Caco-2 (cell line): ENCODE measurements around the gene FES. TPM values are rescaled to one million over a fixed set of nuclear protein-coding genes. Genes with fewer than 3 reads are reported as not detected.

Experiments used
- BruUV-seq: library from RNA; stranded (reverse); fragments of 400-500 nt; replicated peaks from 2 replicates; lab custom pipeline; 2021; lab: Mats Ljungman, UMichigan
- CTCF ChIA-PET: fragments of 300-600 bp; sonication (Branson Sonifier 250); formaldehyde crosslinking; loops from one replicate; lab custom pipeline; 2022; ENCODE audit warnings: antibody characterized with exemption; lab: Charles Lee
- POLR2A ChIA-PET: fragments of 300-600 bp; sonication (Branson Sonifier 250); formaldehyde crosslinking; loops from one replicate; lab custom pipeline; 2022; ENCODE audit warnings: antibody characterized with exemption; lab: Charles Lee
- DNase-seq, 2 experiments: peaks; one replicate each; pipeline versions ENCODE4 v3.0.0 to v3.0.0-alpha.2; 2020 to 2022
- H3K27me3 ChIP-seq: replicated peaks from 2 replicates; pipeline ENCODE4 v1.6.0; 2011; ENCODE audit warnings: low read length; ENCODE audit not compliant: control insufficient read depth, insufficient read depth
- H3K36me3 ChIP-seq: 2 replicates; pipeline ENCODE4 v1.5.1; 2011; ENCODE audit warnings: low read length; ENCODE audit not compliant: control insufficient read depth, insufficient read depth
- H3K4me1 ChIP-seq: fragments of 250-450 bp; sonication (Bioruptor Pico); 2 replicates; pipeline ENCODE4 v1.5.1; 2020; ENCODE audit warnings: mild to moderate bottlenecking
- H3K4me3 ChIP-seq: 2 replicates; pipeline ENCODE4 v1.5.1; 2011; ENCODE audit warnings: low read depth, mild to moderate bottlenecking, control low read depth, low read length
- H3K9me3 ChIP-seq: fragments of 250-450 bp; sonication (Bioruptor Pico); 2 replicates; pipeline ENCODE4 v1.5.1; 2020; ENCODE audit warnings: mild to moderate bottlenecking, moderate library complexity
- H3K27ac Mint-ChIP-seq: one replicate; pipeline ENCODE4 v1.8.0; 2022; ENCODE audit warnings: mixed read lengths; ENCODE audit not compliant: unreplicated experiment
- H3K27me3 Mint-ChIP-seq: one replicate; pipeline ENCODE4 v1.8.0; 2022; ENCODE audit warnings: mixed read lengths; ENCODE audit not compliant: insufficient read depth, unreplicated experiment
- H3K36me3 Mint-ChIP-seq: one replicate; pipeline ENCODE4 v1.8.0; 2022; ENCODE audit warnings: mild to moderate bottlenecking, mixed read lengths; ENCODE audit not compliant: insufficient read depth, unreplicated experiment
- H3K4me1 Mint-ChIP-seq: one replicate; pipeline ENCODE4 v1.8.0; 2022; ENCODE audit warnings: low read depth, mixed read lengths; ENCODE audit not compliant: unreplicated experiment
- H3K4me3 Mint-ChIP-seq: one replicate; pipeline ENCODE4 v1.8.0; 2022; ENCODE audit warnings: mild to moderate bottlenecking, moderate library complexity, mixed read lengths; ENCODE audit not compliant: unreplicated experiment
- H3K9me3 Mint-ChIP-seq: one replicate; pipeline ENCODE4 v1.8.0; 2022; ENCODE audit warnings: mixed read lengths; ENCODE audit not compliant: unreplicated experiment
- CTCF ChIP-seq, 2 experiments: fragments of 200-600 bp in 1 of 2; IDR thresholded peaks; 1 replicate in 1 of 2; 2 replicates in 1 of 2; pipeline versions ENCODE4 v1.5.1 to v1.8.0; 2011 to 2022; ENCODE audit warnings: antibody characterized with exemption in 1 of 2, control low read depth in 1 of 2, inconsistent platforms in 1 of 2, low read depth in 1 of 2, low read length in 1 of 2, mild to moderate bottlenecking in 1 of 2, moderate library complexity in 1 of 2; ENCODE audit not compliant: insufficient read depth in 1 of 2, severe bottlenecking in 1 of 2, unreplicated experiment in 1 of 2
- intact Hi-C: fragments of 100-400 bp; cut with micrococcal nuclease; formaldehyde crosslinking; loops from one replicate; pipeline ENCODE4 v1.10.0; 2022; ENCODE audit not compliant: unreplicated experiment
- total RNA-seq: library from RNA; stranded (reverse); gene quantifications from 2 replicates; pipeline ENCODE4 v1.2.3, GENCODE V29; 2022

Gene FES
- total RNA-seq, 1 experiment from 2014 or later: 1.7 TPM

- intact Hi-C loops: loop anchor here (1.0 to 5.0 kb wide), 2 partner anchors 31 to 369 kb away; no protein-coding TSS in a partner anchor
- Histone ChIP-seq H3K4me1 (0 out of 2 replicates have a peak, but pooled peaks cover 7% of the 10 kb centered on the region), H3K4me3 (peak within 1 kb of the TSS; percentile 51), H3K36me3 (no peaks in the 10 kb centered on the region; the same call in 1 of the 2 replicates), H3K27me3 (no peaks in the 10 kb centered on the region), H3K9me3 (no peaks in the 10 kb centered on the region)
- Mint-ChIP-seq H3K9me3 (no peaks in the 10 kb centered on the region), H3K36me3 (peaks cover 11% of the 10 kb centered on the region), H3K4me1 (no peaks in the 10 kb centered on the region), H3K27ac (peak within 1 kb of the TSS; percentile 76), H3K4me3 (peak within 1 kb of the TSS; percentile 89), H3K27me3 (peaks cover 2% of the 10 kb centered on the region)
- BruUV-seq: no TSS peak
- ChIA-PET CTCF (interaction anchor here (0.5 to 6.0 kb wide), 13 partner anchors 23 to 610 kb away, joined by 3 to 53 read pairs (median 5); partner anchors contain the start of genes HDDC3 and UNC45A), POLR2A (interaction anchor here (0.5 to 1.7 kb wide), 6 partner anchors 26 to 1736 kb away, joined by 3 to 7 read pairs (median 4); partner anchors contain the start of genes BLM, HDDC3 and UNC45A)
- peak; percentile 59 to 64 for DNase-seq
- TF ChIP-seq CTCF (IDR thresholded peaks at IDR 0.05; ENCODE audit: insufficient read depth in 1 of 2, low read depth in 1 of 2, low read length in 1 of 2, severe bottlenecking in 1 of 2, unreplicated experiment in 1 of 2): no peak
Observed at GRCh38 chr15:90902840-90903732, 18.8 kb downstream of the FES start, which contains the start of gene MAN2A2. TSS of gene MAN2A2 (plus strand) at chr15:90903302. CDS start at chr15:90904208, 906 bp downstream.

GRCh38 chr15:90903733-90904536, 19.6 kb downstream of the FES start:
- Histone ChIP-seq H3K27me3 (no peaks in the 10 kb centered on the region), H3K4me3 (peak overlapping the region; percentile 51), H3K36me3 (no peaks in the 10 kb centered on the region; the same call in 1 of the 2 replicates), H3K4me1 (0 out of 2 replicates have a peak, but pooled peaks cover 7% of the 10 kb centered on the region), H3K9me3 (no peaks in the 10 kb centered on the region)
- CTCF ChIA-PET: interaction anchor here (0.5 to 6.0 kb wide), 8 partner anchors 22 to 250 kb away, joined by 3 to 53 read pairs (median 5); partner anchors contain the start of genes HDDC3 and UNC45A
- Mint-ChIP-seq H3K36me3 (peaks cover 11% of the 10 kb centered on the region), H3K4me3 (peak overlapping the region; percentile 89), H3K27me3 (no peaks in the 10 kb centered on the region), H3K9me3 (no peaks in the 10 kb centered on the region), H3K27ac (peak overlapping the region; percentile 76), H3K4me1 (no peaks in the 10 kb centered on the region)
- POLR2A ChIA-PET: interaction anchor here (0.7 to 1.7 kb wide), 4 partner anchors 28 to 31 kb away, joined by 4 to 7 read pairs (median 6); partner anchors contain the start of genes HDDC3 and UNC45A
- intact Hi-C loops: loop anchor here (5.0 kb wide), 1 partner anchor 368 kb away; no protein-coding TSS in a partner anchor
- TF ChIP-seq CTCF (IDR thresholded peaks at IDR 0.05; ENCODE audit: insufficient read depth in 1 of 2, low read depth in 1 of 2, low read length in 1 of 2, severe bottlenecking in 1 of 2, unreplicated experiment in 1 of 2): peak in 1 of 2 experiments; percentile 7
- TSS peak; percentile 30 for BruUV-seq
- DNase-seq: peak in 1 of 2 experiments; percentile 32
